WTC11 (cell line): ENCODE results near the gene LENG9. TPM values are rescaled to one million over a fixed set of nuclear protein-coding genes. Genes with fewer than 3 reads are reported as not detected.

Experiments used
- ATAC-seq: fragments of 200-7000 bp; cut with Tn5 transposase; 2 replicates; pipeline ENCODE4 v1.10.0; 2021; ENCODE audit warnings: mild to moderate bottlenecking, moderate library complexity
- CTCF ChIA-PET: fragments of 300-600 bp; sonication (Branson Sonifier 250); formaldehyde crosslinking; loops from one replicate; lab custom pipeline; 2021; ENCODE audit warnings: antibody characterized with exemption; lab: Charles Lee
- POLR2A ChIA-PET: fragments of 350-600 bp; sonication (Branson Sonifier 250); formaldehyde crosslinking; loops from one replicate; lab custom pipeline; 2021; ENCODE audit warnings: antibody characterized with exemption; lab: Charles Lee
- DNase-seq: peaks from one replicate; pipeline ENCODE4 v3.0.0; 2021; ENCODE audit warnings: low spot score
- H3K27ac Mint-ChIP-seq: 2 replicates; pipeline ENCODE4 v1.8.0; 2021; ENCODE audit warnings: mixed read lengths
- H3K27me3 Mint-ChIP-seq: 2 replicates; pipeline ENCODE4 v1.8.0; 2021; ENCODE audit warnings: low read depth, mild to moderate bottlenecking, moderate library complexity, mixed read lengths
- H3K36me3 Mint-ChIP-seq: 2 replicates; pipeline ENCODE4 v1.8.0; 2021; ENCODE audit warnings: mixed read lengths
- H3K4me1 Mint-ChIP-seq: 2 replicates; pipeline ENCODE4 v1.8.0; 2022; ENCODE audit warnings: mixed read lengths
- H3K4me3 Mint-ChIP-seq: 2 replicates; pipeline ENCODE4 v1.8.0; 2021; ENCODE audit warnings: mild to moderate bottlenecking, moderate library complexity, mixed read lengths
- H3K9me3 Mint-ChIP-seq: 2 replicates; pipeline ENCODE4 v1.8.0; 2021; ENCODE audit warnings: mixed read lengths
- CREB1 ChIP-seq: sonication (generic); formaldehyde crosslinking; IDR thresholded peaks from 2 replicates; pipeline ENCODE4 v1.8.0; 2023; ENCODE audit warnings: mild to moderate bottlenecking, missing genetic modification reagents
- JAZF1 ChIP-seq: fragments of 250-450 bp; sonication (Bioruptor Pico); IDR thresholded peaks from 2 replicates; pipeline ENCODE4 v1.9.0; 2021; ENCODE audit warnings: moderate library complexity, mild to moderate bottlenecking, inconsistent platforms
- KAT7 ChIP-seq: sonication (generic); formaldehyde crosslinking; IDR thresholded peaks from 2 replicates; pipeline ENCODE4 v1.8.1; 2023; ENCODE audit warnings: missing genetic modification reagents, mild to moderate bottlenecking, borderline replicate concordance
- NFE2L1 ChIP-seq: sonication (generic); formaldehyde crosslinking; IDR thresholded peaks from 2 replicates; pipeline ENCODE4 v1.8.1; 2023; ENCODE audit warnings: missing genetic modification reagents
- NR1H2 ChIP-seq: sonication (generic); formaldehyde crosslinking; IDR thresholded peaks from 2 replicates; pipeline ENCODE4 v1.9.0; 2021; ENCODE audit warnings: mild to moderate bottlenecking, moderate library complexity, missing genetic modification reagents
- NR2C2 ChIP-seq: sonication (generic); formaldehyde crosslinking; IDR thresholded peaks from 2 replicates; pipeline ENCODE4 v1.8.0; 2022; ENCODE audit warnings: mild to moderate bottlenecking, missing genetic modification reagents
- RORB ChIP-seq: fragments of 250-450 bp; sonication (Bioruptor Pico); IDR thresholded peaks from 2 replicates; pipeline ENCODE4 v1.9.0; 2021; ENCODE audit warnings: mild to moderate bottlenecking
- SP1 ChIP-seq: sonication (generic); formaldehyde crosslinking; conservative IDR thresholded peaks from 2 replicates; pipeline ENCODE4 v1.8.1; 2022; ENCODE audit warnings: missing genetic modification reagents
- TCF7 ChIP-seq: sonication (generic); formaldehyde crosslinking; IDR thresholded peaks from 2 replicates; pipeline ENCODE4 v1.8.0; 2022; ENCODE audit warnings: mild to moderate bottlenecking, low read depth, missing genetic modification reagents, moderate library complexity
- total RNA-seq: library from RNA; stranded (reverse); gene quantifications from 3 replicates; pipeline ENCODE4 v1.2.3, GENCODE V29; 2021
- TF ChIP-seq, protein P1 (sequence below): fragments of 250-450 bp; sonication (Bioruptor Pico); IDR thresholded peaks from 2 replicates; pipeline ENCODE4 v1.9.0; 2021; ENCODE audit warnings: mild to moderate bottlenecking
- TF ChIP-seq, protein P2 (sequence below): fragments of 250-450 bp; sonication (Bioruptor Pico); IDR thresholded peaks from 2 replicates; pipeline ENCODE4 v2.1.2; 2022; ENCODE audit warnings: mild to moderate bottlenecking, moderate library complexity
- TF ChIP-seq, protein P3 (sequence below): sonication (generic); formaldehyde crosslinking; IDR thresholded peaks from 2 replicates; pipeline ENCODE4 v1.8.1; 2023; ENCODE audit warnings: mild to moderate bottlenecking, missing genetic modification reagents, moderate library complexity
- TF ChIP-seq, protein P4 (sequence below): sonication (generic); formaldehyde crosslinking; IDR thresholded peaks from 2 replicates; pipeline ENCODE4 v1.8.1; 2022; ENCODE audit warnings: low read depth, mild to moderate bottlenecking, moderate library complexity, missing genetic modification reagents, borderline replicate concordance
- TF ChIP-seq, protein P5 (sequence below): sonication (generic); formaldehyde crosslinking; IDR thresholded peaks from 2 replicates; pipeline ENCODE4 v1.8.1; 2023; ENCODE audit warnings: mild to moderate bottlenecking, moderate library complexity, missing genetic modification reagents

LENG9 gene
- total RNA-seq, 1 experiment from 2014 or later: 6.1 TPM

DNA sequence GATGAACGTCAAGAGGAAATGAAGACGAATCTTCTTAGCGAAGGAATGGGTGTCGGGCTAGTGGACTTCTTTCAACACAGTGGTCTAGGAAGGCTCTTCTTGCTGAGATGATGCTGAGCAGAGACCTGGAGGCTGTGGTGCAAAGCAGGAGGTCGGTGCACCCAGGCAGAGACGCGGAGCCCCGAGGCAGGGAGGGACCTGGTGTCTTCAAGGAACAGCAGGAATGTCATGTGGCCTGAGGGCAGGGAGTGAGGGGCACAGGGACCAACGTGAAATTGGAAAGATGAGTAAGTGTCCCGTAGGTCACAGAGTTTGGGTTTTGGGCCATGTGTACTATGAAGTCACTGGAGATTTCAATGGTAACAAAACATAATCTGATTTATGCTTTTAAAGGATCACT lies 20.9 kb upstream of the LENG9 start:
- H3K9me3 Mint-ChIP-seq: peaks cover 4% of the 10 kb centered on the region; the same call in 1 of the 2 replicates
- H3K4me3 Mint-ChIP-seq: no peak overlapping the region
- no peak overlapping the region for H3K27ac Mint-ChIP-seq
- no peaks in the 10 kb centered on the region for H3K36me3 Mint-ChIP-seq
- ChIA-PET POLR2A (no interaction called here), CTCF (interaction anchor here (0.7 kb wide), 1 partner anchor 972 kb away, joined by 3 read pairs; no protein-coding TSS in a partner anchor)
- H3K27me3 Mint-ChIP-seq: peaks cover 24% of the 10 kb centered on the region
- TF ChIP-seq, protein P1, sequence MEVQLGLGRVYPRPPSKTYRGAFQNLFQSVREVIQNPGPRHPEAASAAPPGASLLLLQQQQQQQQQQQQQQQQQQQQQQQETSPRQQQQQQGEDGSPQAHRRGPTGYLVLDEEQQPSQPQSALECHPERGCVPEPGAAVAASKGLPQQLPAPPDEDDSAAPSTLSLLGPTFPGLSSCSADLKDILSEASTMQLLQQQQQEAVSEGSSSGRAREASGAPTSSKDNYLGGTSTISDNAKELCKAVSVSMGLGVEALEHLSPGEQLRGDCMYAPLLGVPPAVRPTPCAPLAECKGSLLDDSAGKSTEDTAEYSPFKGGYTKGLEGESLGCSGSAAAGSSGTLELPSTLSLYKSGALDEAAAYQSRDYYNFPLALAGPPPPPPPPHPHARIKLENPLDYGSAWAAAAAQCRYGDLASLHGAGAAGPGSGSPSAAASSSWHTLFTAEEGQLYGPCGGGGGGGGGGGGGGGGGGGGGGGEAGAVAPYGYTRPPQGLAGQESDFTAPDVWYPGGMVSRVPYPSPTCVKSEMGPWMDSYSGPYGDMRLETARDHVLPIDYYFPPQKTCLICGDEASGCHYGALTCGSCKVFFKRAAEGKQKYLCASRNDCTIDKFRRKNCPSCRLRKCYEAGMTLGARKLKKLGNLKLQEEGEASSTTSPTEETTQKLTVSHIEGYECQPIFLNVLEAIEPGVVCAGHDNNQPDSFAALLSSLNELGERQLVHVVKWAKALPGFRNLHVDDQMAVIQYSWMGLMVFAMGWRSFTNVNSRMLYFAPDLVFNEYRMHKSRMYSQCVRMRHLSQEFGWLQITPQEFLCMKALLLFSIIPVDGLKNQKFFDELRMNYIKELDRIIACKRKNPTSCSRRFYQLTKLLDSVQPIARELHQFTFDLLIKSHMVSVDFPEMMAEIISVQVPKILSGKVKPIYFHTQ (CRISPR knock-in tag): no peak
- no peak for TF ChIP-seq NFE2L1 (CRISPR knock-in tag)
- TF ChIP-seq, all 79 proteins: peak for 0
- ATAC-seq: no peak
- peaks cover 5% of the 10 kb centered on the region for H3K4me1 Mint-ChIP-seq
- no peak for DNase-seq

DNA sequence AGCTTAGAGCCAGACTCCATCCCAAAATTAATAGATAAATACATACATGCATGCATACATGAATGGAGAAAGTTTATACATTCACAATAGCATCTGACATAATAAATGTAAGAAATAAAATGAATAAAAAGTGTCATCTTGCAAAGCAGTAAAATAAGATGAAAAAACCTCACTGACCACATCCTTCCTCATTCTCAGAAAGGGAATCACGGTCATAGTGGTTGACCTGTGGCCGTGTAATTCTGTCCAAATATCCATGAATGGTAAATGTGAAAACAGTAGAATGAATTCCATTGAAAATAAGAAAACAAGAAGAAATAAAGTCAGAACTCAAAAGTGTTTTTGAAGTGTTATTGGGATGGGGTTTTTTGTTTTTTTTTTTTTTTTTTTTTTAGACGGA lies 19.3 kb upstream of the LENG9 start:
- CTCF ChIA-PET: no interaction called here
- Mint-ChIP-seq H3K4me3 (no peak overlapping the region), H3K36me3 (no peaks in the 10 kb centered on the region), H3K9me3 (no peaks in the 10 kb centered on the region), H3K27ac (no peak overlapping the region), H3K27me3 (peaks cover 27% of the 10 kb centered on the region), H3K4me1 (peaks cover 9% of the 10 kb centered on the region)
- DNase-seq (no peak), ATAC-seq (no peak)
- POLR2A ChIA-PET: no interaction called here
- TF ChIP-seq, protein P1 (CRISPR knock-in tag): no peak
- no peak for TF ChIP-seq RORB
- TF ChIP-seq TCF7: no peak
- no peak for TF ChIP-seq CREB1 (CRISPR knock-in tag)
- no peak for TF ChIP-seq NR2C2 (CRISPR knock-in tag)
- TF ChIP-seq, protein P2, sequence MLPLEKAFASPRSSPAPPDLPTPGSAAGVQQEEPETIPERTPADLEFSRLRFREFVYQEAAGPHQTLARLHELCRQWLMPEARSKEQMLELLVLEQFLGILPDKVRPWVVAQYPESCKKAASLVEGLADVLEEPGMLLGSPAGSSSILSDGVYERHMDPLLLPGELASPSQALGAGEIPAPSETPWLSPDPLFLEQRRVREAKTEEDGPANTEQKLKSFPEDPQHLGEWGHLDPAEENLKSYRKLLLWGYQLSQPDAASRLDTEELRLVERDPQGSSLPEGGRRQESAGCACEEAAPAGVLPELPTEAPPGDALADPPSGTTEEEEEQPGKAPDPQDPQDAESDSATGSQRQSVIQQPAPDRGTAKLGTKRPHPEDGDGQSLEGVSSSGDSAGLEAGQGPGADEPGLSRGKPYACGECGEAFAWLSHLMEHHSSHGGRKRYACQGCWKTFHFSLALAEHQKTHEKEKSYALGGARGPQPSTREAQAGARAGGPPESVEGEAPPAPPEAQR (CRISPR knock-in tag): no peak
- TF ChIP-seq, protein P3, sequence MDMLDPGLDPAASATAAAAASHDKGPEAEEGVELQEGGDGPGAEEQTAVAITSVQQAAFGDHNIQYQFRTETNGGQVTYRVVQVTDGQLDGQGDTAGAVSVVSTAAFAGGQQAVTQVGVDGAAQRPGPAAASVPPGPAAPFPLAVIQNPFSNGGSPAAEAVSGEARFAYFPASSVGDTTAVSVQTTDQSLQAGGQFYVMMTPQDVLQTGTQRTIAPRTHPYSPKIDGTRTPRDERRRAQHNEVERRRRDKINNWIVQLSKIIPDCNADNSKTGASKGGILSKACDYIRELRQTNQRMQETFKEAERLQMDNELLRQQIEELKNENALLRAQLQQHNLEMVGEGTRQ (CRISPR knock-in tag): no peak
- TF ChIP-seq, protein P4, sequence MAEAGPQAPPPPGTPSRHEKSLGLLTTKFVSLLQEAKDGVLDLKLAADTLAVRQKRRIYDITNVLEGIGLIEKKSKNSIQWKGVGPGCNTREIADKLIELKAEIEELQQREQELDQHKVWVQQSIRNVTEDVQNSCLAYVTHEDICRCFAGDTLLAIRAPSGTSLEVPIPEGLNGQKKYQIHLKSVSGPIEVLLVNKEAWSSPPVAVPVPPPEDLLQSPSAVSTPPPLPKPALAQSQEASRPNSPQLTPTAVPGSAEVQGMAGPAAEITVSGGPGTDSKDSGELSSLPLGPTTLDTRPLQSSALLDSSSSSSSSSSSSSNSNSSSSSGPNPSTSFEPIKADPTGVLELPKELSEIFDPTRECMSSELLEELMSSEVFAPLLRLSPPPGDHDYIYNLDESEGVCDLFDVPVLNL (CRISPR knock-in tag): no peak
- TF ChIP-seq, protein P5, sequence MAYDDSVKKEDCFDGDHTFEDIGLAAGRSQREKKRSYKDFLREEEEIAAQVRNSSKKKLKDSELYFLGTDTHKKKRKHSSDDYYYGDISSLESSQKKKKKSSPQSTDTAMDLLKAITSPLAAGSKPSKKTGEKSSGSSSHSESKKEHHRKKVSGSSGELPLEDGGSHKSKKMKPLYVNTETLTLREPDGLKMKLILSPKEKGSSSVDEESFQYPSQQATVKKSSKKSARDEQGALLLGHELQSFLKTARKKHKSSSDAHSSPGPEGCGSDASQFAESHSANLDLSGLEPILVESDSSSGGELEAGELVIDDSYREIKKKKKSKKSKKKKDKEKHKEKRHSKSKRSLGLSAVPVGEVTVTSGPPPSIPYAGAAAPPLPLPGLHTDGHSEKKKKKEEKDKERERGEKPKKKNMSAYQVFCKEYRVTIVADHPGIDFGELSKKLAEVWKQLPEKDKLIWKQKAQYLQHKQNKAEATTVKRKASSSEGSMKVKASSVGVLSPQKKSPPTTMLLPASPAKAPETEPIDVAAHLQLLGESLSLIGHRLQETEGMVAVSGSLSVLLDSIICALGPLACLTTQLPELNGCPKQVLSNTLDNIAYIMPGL: no peak
- TF ChIP-seq JAZF1 (CRISPR knock-in tag): no peak
- no peak for TF ChIP-seq NR1H2 (CRISPR knock-in tag)
- TF ChIP-seq KAT7 (CRISPR knock-in tag): no peak
- TF ChIP-seq SP1 (CRISPR knock-in tag): no peak
